HG03520 (cell line): ENCODE measurements around the gene PTPRM.

Experiments used
- ATAC-seq: cut with Tn5 transposase; IDR thresholded peaks from one replicate; pipeline ENCODE4 v1.9.1; 2021; ENCODE audit warnings: mild to moderate bottlenecking, moderate library complexity; ENCODE audit not compliant: unreplicated experiment

PTPRM gene

DNA sequence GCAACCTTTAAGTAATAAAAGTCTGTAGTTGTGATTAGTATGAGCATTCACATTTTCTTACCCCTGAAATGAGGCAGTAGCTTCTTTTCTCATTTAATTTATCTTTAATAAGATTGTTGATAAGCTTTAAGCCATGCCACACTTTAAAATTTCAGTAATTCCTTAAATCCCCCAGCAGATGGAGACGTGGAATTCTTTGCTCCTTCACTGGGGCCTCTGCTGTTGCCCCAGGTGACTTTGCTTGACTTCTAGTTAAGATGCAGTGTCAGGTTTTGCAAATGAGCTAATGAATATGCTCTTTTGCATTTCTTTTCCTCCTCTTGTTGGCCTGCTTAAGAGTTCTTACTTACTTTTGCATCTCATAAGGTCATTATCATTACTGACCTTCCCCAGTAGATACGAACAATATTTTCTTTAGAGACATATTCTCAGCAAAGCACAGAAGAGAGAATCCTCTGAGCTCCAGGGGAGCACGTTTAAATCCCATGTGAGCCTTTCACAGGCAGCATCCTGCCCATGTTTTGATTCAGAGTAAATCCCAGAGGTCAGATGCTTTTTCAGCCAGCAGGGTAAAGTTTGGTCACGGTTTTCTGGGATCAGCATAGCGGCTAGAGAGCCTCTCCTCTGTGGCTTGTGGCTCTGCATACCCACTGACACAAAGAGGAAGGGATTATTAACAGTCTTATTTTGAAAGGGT is 222.9 kb downstream of the PTPRM start:
- no peak for ATAC-seq

DNA sequence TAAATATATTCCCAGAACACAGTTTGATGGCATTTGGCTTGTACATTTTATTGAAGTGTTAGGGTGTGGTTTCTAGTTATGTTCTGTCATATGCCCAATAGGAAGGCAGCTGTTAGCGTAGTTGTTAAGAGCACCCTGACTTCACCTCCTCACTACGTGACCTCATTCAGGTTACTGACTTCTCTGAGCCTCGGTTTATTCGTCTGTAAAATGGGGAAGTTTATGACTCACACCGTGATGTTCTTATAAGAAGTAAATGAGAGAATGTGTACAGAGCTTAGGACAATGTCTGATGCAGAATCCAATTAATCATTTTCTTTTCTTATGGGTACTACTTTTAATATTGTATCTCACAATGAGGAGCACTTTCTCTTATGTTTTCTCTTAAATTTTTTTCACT is 226.0 kb downstream of the PTPRM start:
- ATAC-seq, result no peak

GRCh38 chr18:7803956-7804469 is 236.9 kb downstream of the PTPRM start:
- ATAC-seq, result no peak

DNA sequence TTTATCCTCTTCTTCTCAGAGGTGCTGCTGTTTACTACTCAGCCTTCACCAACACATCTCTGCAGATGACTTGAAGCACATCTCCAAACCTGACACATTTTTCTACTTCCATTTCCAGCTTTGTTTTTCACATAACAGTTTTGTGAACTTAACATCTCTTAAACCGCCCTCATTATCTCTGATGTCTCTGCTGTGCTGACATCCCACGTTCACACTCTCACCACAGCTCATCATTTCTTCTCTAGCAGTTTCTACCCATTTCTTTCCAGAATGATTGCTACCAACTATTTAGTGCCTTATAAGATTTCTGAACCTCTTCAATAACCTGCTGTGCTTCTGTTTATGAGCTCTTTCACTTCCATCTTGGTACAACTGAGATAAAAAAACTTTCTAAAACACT is 238.0 kb downstream of the PTPRM start:
- no peak for ATAC-seq

DNA sequence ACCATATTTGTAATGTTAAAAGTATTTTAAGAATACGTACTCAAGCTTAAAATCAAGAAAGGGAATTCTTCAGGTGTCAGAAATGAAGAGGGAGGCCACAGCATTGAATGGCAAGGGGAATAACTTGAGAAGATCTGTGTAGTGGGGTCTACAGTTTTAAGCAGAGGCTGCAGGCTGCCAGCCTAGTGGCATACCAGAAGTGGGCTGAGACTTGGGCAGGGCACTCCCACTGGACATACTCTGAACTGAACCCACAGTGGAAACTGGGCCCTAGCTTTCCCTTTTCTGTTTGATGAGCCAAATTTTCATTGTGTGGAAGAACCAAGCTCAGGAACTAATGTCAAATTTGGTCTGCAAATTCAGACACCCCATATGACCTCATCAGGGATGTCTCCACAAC is 238.8 kb downstream of the PTPRM start:
- ATAC-seq, result no peak

GRCh38 chr18:7807936-7808453 is 240.9 kb downstream of the PTPRM start:
- ATAC-seq, result no peak

DNA sequence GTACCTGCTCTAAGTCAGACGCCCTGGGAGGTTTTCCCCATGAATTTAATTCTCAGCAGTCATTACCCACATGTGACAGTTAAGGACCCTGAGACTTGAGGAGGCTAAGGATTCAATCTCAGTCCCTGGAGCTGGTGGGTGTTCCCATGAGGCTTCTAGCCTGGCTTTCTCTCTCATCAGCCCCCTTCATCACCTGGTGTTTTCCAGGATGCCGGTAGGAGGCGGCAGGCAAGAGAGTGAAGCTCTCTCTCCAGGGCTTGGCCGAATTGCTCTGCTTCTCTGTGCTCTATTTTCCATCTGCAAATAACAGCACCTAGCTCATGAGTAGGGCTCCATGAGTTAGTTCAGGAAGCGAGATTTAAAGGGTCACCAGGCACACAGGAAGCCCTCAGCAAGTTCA is 241.9 kb downstream of the PTPRM start:
- no peak for ATAC-seq

GRCh38 chr18:7809455-7809854 is 242.3 kb downstream of the PTPRM start:
- ATAC-seq, result no peak

- no peak for ATAC-seq
Observed at GRCh38 chr18:7809978-7810377, 242.9 kb downstream of the PTPRM start.

- ATAC-seq, result no peak
Observed at GRCh38 chr18:7812431-7813063, 245.4 kb downstream of the PTPRM start.

GRCh38 chr18:7813131-7813530 is 246.0 kb downstream of the PTPRM start:
- no peak for ATAC-seq

- no peak for ATAC-seq
Observed at GRCh38 chr18:7814754-7815315, 247.7 kb downstream of the PTPRM start.

- ATAC-seq, result no peak
Observed at GRCh38 chr18:7815787-7816186, 248.7 kb downstream of the PTPRM start.

GRCh38 chr18:7817575-7818230 is 250.6 kb downstream of the PTPRM start:
- ATAC-seq, result no peak

- no peak for ATAC-seq
Observed at GRCh38 chr18:7821784-7822183, 254.7 kb downstream of the PTPRM start.

GRCh38 chr18:7822435-7823331 is 255.6 kb downstream of the PTPRM start:
- no peak for ATAC-seq

DNA sequence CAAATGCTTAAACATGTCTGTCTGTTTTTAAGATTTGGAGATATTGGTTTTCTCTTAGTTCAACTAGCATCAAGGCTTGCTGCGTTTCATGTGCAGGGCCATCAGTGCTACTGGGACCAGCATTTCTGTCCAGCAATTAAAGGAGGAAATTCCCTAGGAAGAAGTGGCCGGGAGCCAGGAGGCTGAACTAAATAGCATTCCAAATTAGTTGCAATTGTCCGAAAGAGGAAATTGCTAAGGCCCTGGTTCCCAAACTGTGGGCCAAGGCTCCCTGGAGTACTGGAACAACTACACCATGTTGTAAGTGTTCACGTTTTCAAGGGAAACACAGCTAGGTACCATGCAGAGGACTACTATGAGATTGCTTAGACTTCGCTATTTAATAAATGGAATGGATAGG is 257.9 kb downstream of the PTPRM start:
- ATAC-seq, result no peak

GRCh38 chr18:7830468-7830867 is 263.4 kb downstream of the PTPRM start:
- ATAC-seq, result no peak

DNA sequence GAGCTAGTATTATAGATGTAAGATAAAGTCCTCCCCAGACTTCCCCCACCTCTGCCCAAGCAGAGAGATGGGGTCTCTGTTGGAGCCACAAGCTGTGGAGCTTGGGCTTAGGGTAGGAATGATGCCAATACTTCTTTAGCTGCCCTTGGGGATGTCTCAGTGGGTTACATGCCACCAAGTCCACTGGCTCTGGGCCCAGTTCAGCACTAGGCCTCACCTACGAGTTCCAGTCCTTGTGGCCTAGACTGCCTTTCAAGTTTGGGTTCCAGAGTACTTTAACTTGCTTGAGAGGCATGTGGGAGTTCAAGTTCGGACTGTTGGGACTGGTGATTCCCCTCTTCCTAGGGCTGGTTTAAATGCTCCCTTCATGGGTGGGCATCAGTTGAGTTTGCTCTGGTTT is 272.4 kb downstream of the PTPRM start:
- no peak for ATAC-seq

DNA sequence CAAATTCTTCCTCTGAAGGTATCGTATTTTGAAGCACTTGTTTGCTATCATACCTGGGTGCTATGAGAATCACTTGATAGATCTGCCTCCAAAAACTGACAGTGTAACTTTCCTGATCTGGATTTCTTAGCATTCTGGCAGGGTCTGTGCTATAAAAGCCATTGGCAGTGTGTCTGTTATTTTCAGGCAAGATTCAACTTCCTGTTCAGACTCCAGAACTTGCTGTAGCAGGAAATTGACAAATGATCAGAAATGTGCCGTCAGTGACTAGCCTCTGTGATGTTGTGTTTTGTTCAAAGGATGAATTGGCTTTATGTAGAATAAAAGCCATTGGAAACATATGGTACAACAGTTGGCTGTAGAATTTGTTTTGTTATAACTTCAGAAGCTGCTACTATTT is 273.3 kb downstream of the PTPRM start:
- no peak for ATAC-seq

GRCh38 chr18:7844017-7844416 is 276.9 kb downstream of the PTPRM start:
- ATAC-seq, result no peak
